ENCODE data around the gene BTBD3. TPM values are rescaled to one million over a fixed set of nuclear protein-coding genes. Genes with fewer than 3 reads are reported as not detected.

BTBD3 gene
- total RNA-seq, 1 experiment from 2014 or later: 21.8 TPM

- Mint-ChIP-seq H3K9me3 (ENCODE audit: unreplicated experiment) (no peaks in the 10 kb centered on the region), H3K4me3 (ENCODE audit: unreplicated experiment) (no peak overlapping the region), H3K36me3 (ENCODE audit: insufficient read depth, unreplicated experiment) (no peaks in the 10 kb centered on the region), H3K27ac (ENCODE audit: low read depth, unreplicated experiment) (no peak overlapping the region), H3K4me1 (ENCODE audit: insufficient read depth, unreplicated experiment) (no peaks in the 10 kb centered on the region), H3K27me3 (ENCODE audit: insufficient read depth, unreplicated experiment) (no peaks in the 10 kb centered on the region)
- TF ChIP-seq CTCF (IDR thresholded peaks at IDR 0.05; ENCODE audit: unreplicated experiment): no peak
- POLR2A ChIA-PET: no interaction called here
- no TSS peak for BruUV-seq (replicated peaks)
- intact Hi-C loops (cut with micrococcal nuclease): no loop called here
- no peak for DNase-seq (ENCODE audit: unreplicated experiment)
- CTCF ChIA-PET: interaction anchor here (0.6 to 1.2 kb wide), 2 partner anchors 19 to 169 kb away, joined by 3 to 4 read pairs; no protein-coding TSS in a partner anchor
Measured at GRCh38 chr20:11943778-11944177, 26.1 kb downstream of the BTBD3 start.

- Mint-ChIP-seq H3K9me3 (ENCODE audit: unreplicated experiment) (no peaks in the 10 kb centered on the region), H3K4me3 (ENCODE audit: unreplicated experiment) (no peak overlapping the region), H3K27ac (ENCODE audit: low read depth, unreplicated experiment) (no peak overlapping the region), H3K27me3 (ENCODE audit: insufficient read depth, unreplicated experiment) (no peaks in the 10 kb centered on the region), H3K36me3 (ENCODE audit: insufficient read depth, unreplicated experiment) (no peaks in the 10 kb centered on the region), H3K4me1 (ENCODE audit: insufficient read depth, unreplicated experiment) (no peaks in the 10 kb centered on the region)
- ChIA-PET POLR2A (no interaction called here), CTCF (interaction anchor here (0.6 to 1.2 kb wide), 2 partner anchors 9 to 33 kb away, joined by 4 to 7 read pairs; no protein-coding TSS in a partner anchor)
- intact Hi-C loops (cut with micrococcal nuclease): no loop called here
- no peak for TF ChIP-seq CTCF (IDR thresholded peaks at IDR 0.05; ENCODE audit: unreplicated experiment)
- no TSS peak for BruUV-seq (replicated peaks)
- DNase-seq (ENCODE audit: unreplicated experiment): no peak
Measured at GRCh38 chr20:11948806-11949205, 31.1 kb downstream of the BTBD3 start.

- Mint-ChIP-seq H3K27ac (ENCODE audit: low read depth, unreplicated experiment) (no peak overlapping the region), H3K9me3 (ENCODE audit: unreplicated experiment) (peaks cover 6% of the 10 kb centered on the region), H3K27me3 (ENCODE audit: insufficient read depth, unreplicated experiment) (no peaks in the 10 kb centered on the region), H3K4me1 (ENCODE audit: insufficient read depth, unreplicated experiment) (no peaks in the 10 kb centered on the region), H3K36me3 (ENCODE audit: insufficient read depth, unreplicated experiment) (no peaks in the 10 kb centered on the region), H3K4me3 (ENCODE audit: unreplicated experiment) (no peak overlapping the region)
- no TSS peak for BruUV-seq (replicated peaks)
- TF ChIP-seq CTCF (IDR thresholded peaks at IDR 0.05; ENCODE audit: unreplicated experiment): no peak
- ChIA-PET CTCF (no interaction called here), POLR2A (no interaction called here)
- intact Hi-C loops (cut with micrococcal nuclease): no loop called here
- DNase-seq (ENCODE audit: unreplicated experiment): no peak
Measured at GRCh38 chr20:11949711-11950110, 32.0 kb downstream of the BTBD3 start.

- H3K4me1 Mint-ChIP-seq (ENCODE audit: insufficient read depth, unreplicated experiment): no peaks in the 10 kb centered on the region
- H3K27me3 Mint-ChIP-seq (ENCODE audit: insufficient read depth, unreplicated experiment): no peaks in the 10 kb centered on the region
- no peak overlapping the region for H3K27ac Mint-ChIP-seq (ENCODE audit: low read depth, unreplicated experiment)
- H3K4me3 Mint-ChIP-seq (ENCODE audit: unreplicated experiment): no peak overlapping the region
- no peak for DNase-seq (ENCODE audit: unreplicated experiment)
- no peaks in the 10 kb centered on the region for H3K36me3 Mint-ChIP-seq (ENCODE audit: insufficient read depth, unreplicated experiment)
- BruUV-seq (replicated peaks): no TSS peak
- intact Hi-C loops (cut with micrococcal nuclease): no loop called here
- peaks cover 11% of the 10 kb centered on the region for H3K9me3 Mint-ChIP-seq (ENCODE audit: unreplicated experiment)
- POLR2A ChIA-PET: interaction anchor here (0.8 kb wide), 1 partner anchor 11 kb away, joined by 3 read pairs; no protein-coding TSS in a partner anchor
- CTCF ChIA-PET: no interaction called here
- TF ChIP-seq CTCF (IDR thresholded peaks at IDR 0.05; ENCODE audit: unreplicated experiment): no peak
Measured at GRCh38 chr20:11951696-11952095, 34.0 kb downstream of the BTBD3 start.
